HT-29 (cell line): ENCODE data around the gene C1GALT1. TPM values are rescaled to one million over a fixed set of nuclear protein-coding genes. Genes with fewer than 3 reads are reported as not detected.

ENCODE experiments used
- DNase-seq: peaks from one replicate; pipeline ENCODE4 v3.0.0-alpha.2; 2015; ENCODE audit warnings: low spot score
- total RNA-seq: library from RNA; depleted of rRNA; stranded (reverse); fragments of >200 nt; shearing (Covaris generic); gene quantifications from 2 replicates; pipeline ENCODE4 v1.2.3, GENCODE V29; 2014

C1GALT1 gene
- total RNA-seq, 1 experiment from 2014 or later: 19.4 TPM

DNA sequence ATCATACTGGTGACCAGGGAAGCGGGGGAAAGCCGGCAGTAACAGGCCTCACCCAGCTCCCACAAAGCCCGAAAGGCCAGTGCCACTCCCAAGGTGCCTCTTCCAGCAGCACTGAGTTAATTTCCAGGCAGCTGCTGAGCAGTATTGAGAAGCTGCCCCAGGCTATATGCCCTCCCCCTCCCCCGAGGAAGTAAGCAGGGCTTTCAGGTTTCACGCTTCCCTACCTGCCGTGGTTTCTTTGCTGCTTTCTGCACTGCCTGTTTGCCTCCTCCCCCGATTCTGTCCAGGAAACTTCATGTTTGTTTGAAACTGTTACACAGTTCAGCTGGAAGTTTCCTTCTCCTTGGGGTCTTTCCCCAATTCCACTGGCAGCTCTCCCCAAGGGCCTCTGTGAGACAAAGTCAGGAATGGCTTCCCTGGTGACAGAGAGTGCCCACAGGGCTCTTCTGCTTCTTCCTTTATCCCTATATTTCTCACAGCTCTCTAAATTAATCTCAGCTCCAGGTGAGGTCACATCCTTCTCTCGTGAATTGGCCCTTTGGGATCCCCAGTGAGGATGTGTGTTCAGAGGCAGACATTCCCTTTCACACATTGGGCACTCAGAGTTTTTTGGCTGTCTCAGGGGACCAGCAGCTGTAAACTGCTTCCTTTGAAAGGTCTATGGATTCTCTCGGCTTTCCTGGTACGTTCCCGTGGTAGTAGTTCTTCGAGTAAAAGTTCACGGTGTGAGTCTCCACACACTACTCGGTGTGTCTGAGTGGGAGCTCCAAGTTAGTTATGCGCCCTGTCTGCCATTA lies 19.4 kb downstream of the C1GALT1 start:
- DNase-seq: no peak

DNA sequence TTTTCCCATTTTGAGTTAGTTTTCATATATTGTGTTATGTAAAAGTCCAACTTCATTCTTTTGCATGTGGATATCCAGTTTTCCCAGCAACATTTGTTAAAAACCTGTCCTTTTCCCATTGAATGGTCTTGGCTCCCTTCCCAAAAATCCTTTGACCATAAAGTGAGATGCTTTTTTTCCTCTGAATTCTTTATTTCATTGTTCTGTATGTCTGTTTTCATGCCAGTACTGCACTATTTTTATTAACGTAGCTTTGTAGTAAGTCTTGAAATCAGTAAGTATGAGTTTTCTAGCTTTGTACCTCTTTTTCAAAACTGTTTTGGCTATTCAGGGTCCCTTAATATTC lies 20.0 kb downstream of the C1GALT1 start:
- no peak for DNase-seq

DNA sequence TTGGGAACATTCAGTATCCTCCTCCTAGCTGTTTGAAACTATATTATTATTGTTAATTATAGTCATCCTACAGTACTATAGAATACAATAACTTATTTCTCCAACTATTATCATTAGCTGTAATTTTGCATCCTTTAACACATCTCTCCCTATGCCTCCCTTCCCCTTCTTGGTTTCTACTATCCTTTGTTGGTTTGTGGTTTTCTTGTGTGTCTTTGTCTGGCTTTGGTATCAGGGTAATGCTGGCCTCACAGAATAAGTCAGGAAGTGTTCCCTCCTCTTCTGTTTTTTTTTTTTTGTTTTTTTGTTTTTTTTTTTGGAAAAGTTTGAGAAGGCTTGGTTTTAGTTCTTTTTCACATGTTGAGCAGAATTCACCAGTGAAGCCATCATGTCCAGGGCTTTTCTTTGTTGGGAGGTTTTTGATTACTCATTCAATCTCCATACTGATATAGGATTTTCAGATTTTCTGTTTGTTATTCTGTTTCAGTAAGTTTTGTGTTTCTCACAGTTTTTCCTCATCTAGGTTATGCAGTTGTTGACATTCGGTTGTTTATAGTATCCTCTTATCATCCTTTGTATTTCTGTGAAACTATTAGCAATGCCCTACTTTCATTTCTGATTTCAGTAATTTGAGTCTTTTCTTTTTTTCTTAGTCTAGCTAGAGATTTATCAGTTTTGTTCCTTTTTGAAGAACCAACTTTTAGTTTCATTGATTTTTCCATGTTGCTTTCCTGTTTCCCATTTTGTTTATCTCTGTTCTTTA lies 21.6 kb downstream of the C1GALT1 start:
- no peak for DNase-seq

DNA sequence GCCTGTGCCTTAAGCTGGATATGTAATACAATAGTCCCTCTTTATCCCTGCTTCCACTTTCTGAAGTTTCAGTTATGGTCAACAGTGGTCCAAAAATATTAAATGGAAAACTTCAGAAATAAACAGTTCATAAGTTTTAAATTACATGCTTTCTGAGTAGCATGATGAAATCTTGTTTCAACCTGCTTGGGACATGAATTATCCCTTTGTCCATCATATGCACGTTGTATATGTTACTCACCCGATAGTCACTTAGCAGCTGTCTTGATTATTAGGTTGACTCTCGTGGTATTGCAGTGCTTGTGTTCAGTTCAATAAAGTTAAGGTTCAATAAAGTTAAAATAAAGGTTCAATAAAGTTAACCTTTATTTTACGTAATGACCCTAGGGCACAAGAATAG lies 25.5 kb downstream of the C1GALT1 start:
- DNase-seq: no peak

DNA sequence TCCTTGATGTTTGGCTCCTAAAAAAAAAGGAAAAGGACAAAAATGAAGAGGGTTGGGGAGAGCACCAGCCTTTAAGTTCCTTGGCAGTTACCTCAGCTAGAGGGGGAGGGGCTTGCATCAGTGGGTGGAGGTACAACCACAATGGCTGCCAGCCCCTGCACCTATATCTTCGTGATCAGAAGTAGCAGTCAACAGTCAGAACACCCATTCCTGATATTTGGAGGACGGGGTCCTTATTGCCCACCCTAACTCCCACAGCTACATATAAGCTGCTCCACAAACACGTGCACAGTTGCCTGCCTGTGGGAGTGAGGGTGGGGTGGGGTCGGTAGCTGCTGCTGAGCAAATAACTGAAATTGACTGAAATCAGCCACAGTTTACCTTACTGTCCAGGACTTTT lies 26.2 kb downstream of the C1GALT1 start:
- DNase-seq: no peak

DNA sequence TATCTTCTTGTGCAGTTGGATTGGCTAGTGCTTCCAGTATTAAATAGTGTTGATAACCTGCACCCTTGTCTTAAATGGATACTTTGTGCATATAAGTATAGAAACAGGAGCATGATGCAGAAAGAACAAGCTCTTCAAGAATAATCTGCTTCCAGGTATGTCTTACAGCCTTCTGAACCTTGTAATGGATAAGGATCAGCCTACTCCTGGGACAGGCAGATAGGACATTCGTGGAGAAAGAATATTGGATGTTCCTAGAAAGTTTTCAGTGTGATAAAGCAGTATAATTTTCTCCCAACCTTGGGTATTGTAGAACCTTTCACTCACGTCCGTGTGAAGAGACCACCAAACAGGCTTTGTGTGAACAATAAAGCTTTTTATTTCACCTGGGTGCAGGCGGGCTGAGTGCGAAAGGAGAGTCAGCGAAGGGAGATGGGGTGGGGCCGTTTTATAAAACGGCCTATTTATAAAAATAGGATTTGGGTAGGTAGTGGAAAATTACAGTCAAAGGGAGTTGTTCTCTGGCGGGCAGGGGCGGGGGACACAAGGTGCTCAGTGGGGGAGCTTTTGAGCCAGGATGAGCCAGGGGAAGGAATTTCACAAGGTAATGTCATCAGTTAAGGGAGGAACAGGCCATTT lies 27.2 kb downstream of the C1GALT1 start:
- DNase-seq: no peak

DNA sequence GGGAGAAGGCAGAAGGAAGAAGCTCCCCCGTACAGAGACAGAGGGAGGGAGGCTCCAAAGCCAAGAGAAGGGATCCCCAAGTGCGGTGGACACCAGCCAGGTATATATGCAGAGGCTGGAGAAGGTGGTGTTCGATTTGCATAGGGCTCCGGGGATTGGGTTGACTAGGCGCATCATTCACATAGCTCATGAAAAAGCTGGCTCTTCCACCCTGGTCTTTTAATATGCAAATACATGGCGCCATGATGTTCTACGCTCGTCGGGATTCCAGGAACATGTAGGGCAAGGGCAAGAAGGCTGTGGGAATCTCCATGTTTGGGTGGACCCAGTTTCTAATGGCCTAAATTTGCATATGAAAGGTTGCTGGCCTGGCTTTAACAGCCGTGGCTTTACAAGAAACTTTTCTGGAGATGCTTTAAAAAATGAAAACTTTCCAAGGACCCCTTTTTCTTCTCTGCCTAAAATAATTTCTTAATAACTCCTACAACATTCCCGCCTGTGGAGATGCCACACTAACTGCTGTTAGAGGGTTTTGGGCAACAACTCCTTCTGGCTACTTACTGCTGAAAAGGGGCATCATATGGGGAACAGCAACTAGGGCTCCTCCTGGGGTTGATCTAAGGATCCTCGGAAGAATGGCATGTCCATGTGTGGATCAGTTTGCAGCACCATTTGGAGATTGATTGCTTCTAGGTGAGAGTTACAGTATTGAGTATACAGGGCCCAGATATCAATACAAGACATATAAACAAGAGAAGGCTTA lies 28.3 kb downstream of the C1GALT1 start:
- no peak for DNase-seq

DNA sequence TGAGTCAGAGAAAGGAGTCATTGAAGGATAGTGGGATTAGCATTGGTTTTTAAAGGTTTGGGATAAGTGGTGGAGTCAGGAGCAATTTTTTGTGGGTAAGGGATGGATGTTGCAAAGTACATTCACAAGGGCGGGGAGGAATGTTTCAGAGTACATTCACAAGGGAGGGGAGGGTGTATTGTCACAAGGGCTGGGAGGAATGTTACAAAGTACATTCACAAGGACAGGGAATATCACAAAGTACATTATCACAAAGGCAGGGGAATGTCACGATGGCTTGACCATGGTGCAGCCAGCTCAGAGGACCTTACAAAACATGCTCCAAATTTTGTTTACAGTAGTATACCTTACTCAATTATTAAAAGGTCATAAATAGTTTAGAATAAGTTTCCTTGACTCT lies 30.3 kb downstream of the C1GALT1 start:
- no peak for DNase-seq

DNA sequence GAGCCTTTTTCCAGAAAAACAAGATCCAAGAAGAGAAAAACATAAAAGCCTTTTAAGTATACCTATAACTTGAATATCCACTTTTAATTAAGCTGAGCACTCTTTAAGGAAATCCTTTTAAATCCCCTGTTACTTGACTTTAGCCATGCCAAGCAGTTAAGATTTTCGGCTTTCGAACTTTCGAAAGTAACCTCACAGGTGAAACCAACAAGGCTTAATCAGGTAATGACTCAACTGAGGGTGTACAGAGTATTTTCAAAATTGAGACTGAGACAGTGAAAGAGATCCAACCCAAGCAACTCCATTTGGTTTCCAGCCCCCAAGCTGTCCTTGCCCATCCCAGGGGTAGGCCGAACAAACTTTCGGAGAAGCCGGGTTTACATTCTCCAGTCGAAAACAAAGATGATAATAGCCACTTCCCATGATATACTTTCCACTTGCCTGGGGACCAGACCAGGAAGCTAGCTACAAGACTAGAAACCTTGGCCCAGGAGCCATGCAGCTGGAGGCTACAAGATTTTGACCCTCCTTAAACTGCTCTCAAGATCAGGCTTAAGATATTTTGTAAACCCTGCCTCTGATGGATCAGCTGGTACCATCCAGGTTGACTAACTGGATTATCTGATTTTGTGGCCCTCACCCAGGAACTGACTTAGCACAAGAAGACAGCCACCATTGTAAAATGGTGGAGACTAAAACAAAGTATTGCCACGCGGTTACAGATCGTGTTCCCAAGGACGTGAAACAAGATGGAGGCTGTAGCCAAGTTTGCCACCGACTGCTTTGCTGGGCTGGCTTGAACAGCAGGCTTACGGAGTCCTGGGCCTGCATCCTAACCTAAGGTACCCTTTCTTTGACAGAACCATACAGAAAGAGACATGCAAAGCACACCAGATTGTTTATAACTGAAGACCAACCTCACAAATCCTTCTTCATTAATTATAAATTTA lies 32.3 kb downstream of the C1GALT1 start:
- DNase-seq: no peak

DNA sequence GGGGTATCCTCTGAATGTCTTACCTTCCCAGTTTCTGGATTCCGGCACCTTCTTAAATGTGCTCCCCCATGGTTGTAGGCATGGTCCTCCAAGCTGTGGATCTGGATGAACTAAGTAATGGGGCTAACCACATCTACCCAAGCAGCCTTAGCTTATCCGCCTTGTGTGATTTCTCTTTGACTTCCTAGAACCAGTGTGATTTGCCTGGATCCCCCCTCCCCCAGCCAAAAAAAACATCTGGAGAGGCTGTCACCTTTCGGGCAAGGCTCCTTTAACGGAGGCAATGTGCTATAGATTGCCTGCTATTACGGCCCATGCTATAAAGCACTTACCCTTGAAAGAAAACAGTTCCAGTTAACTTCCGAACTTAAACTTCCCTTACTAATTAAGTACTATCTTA lies 33.9 kb downstream of the C1GALT1 start:
- no peak for DNase-seq

DNA sequence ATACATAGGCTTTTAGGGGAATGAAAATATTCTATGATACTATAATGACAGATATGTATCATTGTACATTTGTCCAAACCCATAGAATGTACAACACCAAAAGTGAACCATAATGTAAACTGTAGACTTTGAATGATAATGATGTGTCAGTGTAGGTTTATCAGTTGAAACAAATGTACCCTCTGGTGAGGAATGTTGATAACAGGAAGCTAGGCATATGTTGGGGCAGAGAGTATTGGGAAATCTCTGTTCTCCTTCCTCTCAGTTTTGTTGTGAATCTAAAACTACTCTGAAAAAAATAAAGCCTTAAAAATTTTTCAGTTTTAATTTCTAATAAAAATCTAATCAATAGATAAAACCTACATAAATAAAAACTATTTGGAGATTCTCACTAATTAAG lies 36.9 kb downstream of the C1GALT1 start:
- no peak for DNase-seq

DNA sequence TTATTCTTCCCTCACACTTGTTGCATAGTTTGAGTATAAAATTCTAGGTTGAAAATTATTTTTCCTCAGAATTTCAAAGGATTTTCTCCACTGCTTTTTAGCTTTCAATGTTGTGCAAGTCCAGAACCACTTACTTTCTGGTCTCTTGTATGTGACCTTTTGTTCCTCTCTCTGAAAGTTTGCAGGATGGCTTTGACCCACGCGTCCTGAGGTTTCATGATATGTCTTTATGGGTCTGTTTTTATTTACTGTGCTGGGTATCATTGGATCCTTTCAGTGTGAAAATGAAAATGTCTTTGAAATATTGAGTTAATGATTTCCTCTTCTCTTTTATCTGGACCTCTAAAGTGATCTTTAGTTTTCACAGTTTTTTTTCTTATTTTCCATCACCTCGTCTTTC lies 38.5 kb downstream of the C1GALT1 start:
- no peak for DNase-seq

DNA sequence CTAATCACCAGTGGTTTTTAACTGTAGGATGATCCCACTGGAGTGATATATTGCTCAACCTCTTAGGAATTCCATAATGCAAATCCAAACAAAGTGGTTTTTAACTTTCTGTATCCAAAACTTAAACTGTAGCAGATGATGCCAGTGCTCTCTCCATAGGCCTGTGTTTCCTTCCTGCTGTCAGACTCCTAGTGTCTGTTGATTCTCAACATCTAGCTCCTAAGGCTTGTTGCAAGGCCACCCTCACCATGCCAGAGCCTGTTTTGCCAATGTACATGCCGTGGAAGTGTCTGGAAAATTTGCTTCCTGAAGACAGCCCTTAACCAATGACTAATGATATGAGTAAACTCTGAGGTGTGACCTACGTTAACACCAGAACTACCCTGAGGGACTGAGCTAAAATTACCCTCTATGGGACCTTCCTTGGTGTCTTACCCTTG lies 39.3 kb downstream of the C1GALT1 start:
- no peak for DNase-seq

DNA sequence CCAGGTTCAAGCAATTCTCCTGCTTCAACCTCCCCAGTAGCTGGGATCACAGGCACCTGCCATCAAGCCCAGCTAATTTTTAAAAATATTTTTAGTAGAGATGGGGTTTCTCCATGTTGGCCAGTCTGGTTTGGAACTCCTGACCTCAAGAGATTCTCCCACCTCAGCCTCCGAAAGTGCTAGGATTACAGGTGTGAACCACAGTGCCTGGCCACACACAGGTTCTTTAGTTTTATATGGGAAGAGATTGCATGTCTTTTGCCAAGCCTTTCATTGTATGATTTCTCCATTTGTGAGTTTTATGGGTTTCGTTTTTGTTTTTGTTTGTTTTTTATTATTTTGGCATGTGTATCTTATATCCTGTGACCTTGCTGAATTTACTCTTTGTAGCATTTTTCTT lies 40.9 kb downstream of the C1GALT1 start:
- DNase-seq: no peak

DNA sequence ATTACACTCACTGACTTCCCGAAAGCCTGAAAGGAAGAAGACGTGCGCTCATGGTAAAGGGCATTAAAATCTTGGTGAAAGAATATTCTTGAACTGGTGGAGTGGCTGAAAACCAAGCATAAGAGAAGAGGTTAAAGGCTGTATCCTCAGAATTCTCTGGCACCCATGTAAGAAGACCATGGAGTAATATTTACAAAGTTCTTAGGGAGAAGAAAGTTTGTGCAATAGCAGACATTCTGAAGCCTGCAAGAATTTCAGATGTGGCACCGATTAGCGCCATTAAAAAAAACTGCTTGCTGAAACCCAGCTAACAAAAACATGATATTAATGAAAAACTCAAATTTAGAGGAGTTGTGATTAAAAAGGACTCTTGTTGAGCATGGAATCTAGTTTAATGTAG lies 44.1 kb downstream of the C1GALT1 start:
- DNase-seq: no peak

DNA sequence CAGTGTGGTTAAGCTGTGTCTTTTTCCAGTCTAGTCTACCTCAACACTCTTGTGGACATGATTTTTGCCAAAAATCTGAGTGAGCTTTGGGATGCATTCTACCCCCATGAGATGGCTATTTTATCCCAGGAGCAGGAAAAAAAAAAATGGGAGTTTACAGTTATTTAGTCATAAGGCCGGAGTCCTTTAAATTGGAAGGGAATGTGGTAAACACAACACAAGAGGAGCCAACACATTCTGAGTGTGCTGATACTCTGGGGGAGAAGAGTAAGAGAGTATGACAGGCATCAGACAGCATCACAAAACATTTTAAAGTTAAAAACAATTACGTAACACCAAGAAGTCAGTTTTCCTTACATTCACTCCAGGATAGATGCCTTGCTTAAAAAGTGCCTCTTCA lies 46.1 kb downstream of the C1GALT1 start:
- no peak for DNase-seq

DNA sequence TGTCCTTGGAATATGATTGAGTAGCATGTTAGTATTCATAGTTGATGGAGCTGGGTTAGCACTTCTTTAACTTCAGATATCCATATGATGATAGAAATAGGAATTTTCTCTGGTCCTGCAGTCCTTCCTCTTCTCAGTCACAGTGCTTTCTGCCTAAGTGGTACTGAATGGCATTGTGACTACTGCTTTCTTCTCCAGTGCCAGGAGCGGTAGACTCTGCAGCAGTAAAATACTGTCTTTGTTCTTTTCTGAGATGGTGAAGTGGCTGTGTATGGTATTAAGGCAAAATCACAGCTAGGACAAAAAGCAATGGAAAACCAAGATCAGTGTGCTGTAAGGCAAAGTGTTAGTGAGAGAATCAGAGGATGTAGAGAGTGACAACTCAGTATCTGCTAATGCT lies 46.6 kb downstream of the C1GALT1 start:
- DNase-seq: no peak

DNA sequence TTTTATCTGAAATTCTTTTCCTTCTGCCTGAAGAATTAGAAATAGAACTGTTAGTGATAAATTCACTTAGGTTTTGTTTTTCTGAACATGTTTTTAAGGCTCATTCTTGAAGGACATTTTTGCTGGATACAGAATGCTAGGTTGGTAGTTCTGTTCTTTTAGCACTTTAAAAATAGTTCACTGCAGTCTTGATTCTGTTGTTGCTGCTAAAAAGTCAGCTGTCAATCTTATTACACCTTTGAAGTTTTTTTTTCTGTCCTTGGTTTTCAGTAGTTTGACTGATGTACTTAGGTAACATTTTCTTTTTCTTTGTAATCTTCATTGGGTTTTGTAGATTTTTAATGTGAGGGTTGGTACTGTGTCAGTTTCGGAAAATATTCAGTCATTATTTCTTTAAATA lies 48.7 kb downstream of the C1GALT1 start:
- no peak for DNase-seq

DNA sequence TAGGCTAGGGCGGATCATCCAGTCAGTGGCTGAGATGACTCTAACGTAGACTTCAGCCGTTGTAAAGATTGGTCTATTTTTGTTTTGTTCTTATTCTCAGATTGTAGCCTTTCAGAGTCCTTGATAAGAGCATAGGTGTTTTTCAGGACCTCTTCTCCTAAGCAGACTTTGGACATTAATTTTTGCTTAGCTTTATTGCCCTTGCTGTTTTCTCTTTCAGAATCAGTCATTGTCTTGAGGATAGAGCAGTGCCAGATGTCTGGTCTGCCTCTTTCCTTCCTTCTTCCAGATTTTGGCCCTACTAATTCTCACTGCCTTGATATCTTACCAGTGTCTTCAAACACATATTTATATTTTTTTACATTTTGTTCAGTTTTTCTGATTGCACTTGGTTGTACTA lies 49.5 kb downstream of the C1GALT1 start:
- DNase-seq: no peak

DNA sequence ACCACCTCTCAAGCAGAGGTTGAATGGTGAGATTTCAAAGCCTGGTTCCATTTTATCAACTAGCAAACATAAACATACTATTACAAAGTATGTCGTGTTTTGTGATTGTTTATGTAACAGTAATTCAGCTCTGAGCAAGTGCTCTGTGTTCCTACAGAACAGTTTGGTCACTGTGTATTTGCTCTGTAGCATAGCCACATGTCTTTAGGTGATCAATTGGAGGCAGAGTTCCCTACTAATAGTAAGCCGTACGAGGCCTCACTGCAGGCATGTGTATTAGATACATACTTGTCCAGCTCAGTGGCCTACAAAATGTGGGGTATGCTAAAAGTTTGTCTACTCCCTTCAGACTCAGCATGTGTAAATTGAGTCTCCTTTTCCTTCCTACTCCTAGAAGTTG lies 53.0 kb downstream of the C1GALT1 start:
- DNase-seq: no peak

DNA sequence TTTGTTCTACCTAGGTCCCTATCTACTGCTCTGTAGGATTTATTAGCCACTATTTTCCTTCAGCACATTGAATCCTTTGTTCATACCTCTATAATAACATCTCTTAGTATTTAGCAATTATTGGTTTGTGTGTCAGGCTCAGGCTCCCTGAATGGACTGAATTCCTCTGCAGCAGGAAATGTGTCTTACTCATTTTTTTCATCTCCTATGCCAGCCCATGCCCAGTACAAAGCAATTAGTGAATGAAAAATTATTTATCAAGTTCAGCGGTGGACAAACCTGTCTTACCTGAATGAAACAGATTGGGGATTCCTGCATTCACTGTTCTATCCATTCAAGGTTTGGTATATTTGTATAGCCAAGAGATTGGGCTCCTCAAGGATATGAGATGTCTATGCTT lies 53.7 kb downstream of the C1GALT1 start:
- peak; percentile 46 for DNase-seq
